HEK293 (cell line): ENCODE data around the gene NEURL2.

Experiments used
- SETDB1 ChIP-seq: IDR thresholded peaks from one replicate; pipeline ENCODE4 v1.6.1; 2017; ENCODE audit warnings: mild to moderate bottlenecking, low read length, moderate library complexity, mixed read lengths; ENCODE audit not compliant: insufficient read length
- YY1 ChIP-seq: fragments of 450-650 bp; formaldehyde crosslinking; IDR thresholded peaks from 2 replicates; pipeline ENCODE4 v1.5.1; 2018; ENCODE audit warnings: missing biosample characterization, missing genetic modification characterization
- ZBTB7A ChIP-seq: fragments of 450-650 bp; formaldehyde crosslinking; IDR thresholded peaks from 2 replicates; pipeline ENCODE4 v1.5.1; 2016; ENCODE audit warnings: low read depth, missing biosample characterization, missing genetic modification characterization
- ZIC2 ChIP-seq: fragments of 450-650 bp; formaldehyde crosslinking; IDR thresholded peaks from 2 replicates; pipeline ENCODE4 v1.5.1; 2016; ENCODE audit warnings: missing biosample characterization, missing genetic modification characterization
- ZNF112 ChIP-seq: fragments of 450-650 bp; formaldehyde crosslinking; IDR thresholded peaks from 2 replicates; pipeline ENCODE4 v1.5.0; 2017; ENCODE audit warnings: missing biosample characterization, missing genetic modification characterization
- ZNF114 ChIP-seq: fragments of 450-650 bp; formaldehyde crosslinking; IDR thresholded peaks from 2 replicates; pipeline ENCODE4 v1.5.0; 2017; ENCODE audit warnings: missing biosample characterization, missing genetic modification characterization
- ZNF16 ChIP-seq: fragments of 450-650 bp; formaldehyde crosslinking; IDR thresholded peaks from 2 replicates; pipeline ENCODE4 v1.5.1; 2016; ENCODE audit warnings: low read depth, missing biosample characterization, missing genetic modification characterization
- ZNF776 ChIP-seq: fragments of 450-650 bp; formaldehyde crosslinking; IDR thresholded peaks from 2 replicates; pipeline ENCODE4 v1.5.0; 2017; ENCODE audit warnings: missing biosample characterization, missing genetic modification characterization, borderline replicate concordance
- TF ChIP-seq, protein P1 (sequence below): fragments of 450-650 bp; formaldehyde crosslinking; IDR thresholded peaks from 2 replicates; pipeline ENCODE4 v1.5.1; 2016; ENCODE audit warnings: missing biosample characterization, missing genetic modification characterization
- TF ChIP-seq, protein P2 (sequence below): fragments of 450-650 bp; formaldehyde crosslinking; IDR thresholded peaks from 2 replicates; pipeline ENCODE4 v1.5.1; 2016; ENCODE audit warnings: missing biosample characterization, missing genetic modification characterization
- TF ChIP-seq, protein P3 (sequence below): fragments of 450-650 bp; formaldehyde crosslinking; IDR thresholded peaks from 2 replicates; pipeline ENCODE4 v1.5.1; 2016; ENCODE audit warnings: missing biosample characterization, missing genetic modification characterization
- TF ChIP-seq, protein P4 (sequence below): fragments of 450-650 bp; formaldehyde crosslinking; IDR thresholded peaks from 2 replicates; pipeline ENCODE4 v1.5.1; 2016; ENCODE audit warnings: missing biosample characterization, missing genetic modification characterization

DNA sequence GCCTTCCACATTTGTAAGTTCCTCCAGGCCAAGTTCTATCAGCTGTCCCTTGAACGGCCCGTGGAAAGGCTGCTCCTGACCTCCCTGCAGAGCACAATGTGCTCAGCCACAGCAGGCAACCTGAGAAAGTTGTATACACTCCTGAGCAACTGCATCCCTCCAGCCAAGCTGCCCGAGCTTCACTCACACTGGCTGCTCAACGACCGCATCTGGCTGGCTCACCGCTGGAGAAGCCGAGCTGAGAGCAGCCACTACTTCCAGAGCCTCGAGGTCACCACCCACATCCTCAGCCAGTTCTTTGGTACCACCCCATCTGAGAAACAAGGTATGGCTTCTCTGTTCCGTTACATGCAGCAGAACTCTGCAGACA is 7.9 kb downstream of the NEURL2 start:
- TF ChIP-seq SETDB1 (no peak), ZNF776 (no peak), YY1 (tag by site-specific recombination) (no peak), ZNF16 (tag by site-specific recombination) (no peak), ZNF112 (tag by site-specific recombination) (no peak), ZBTB7A (tag by site-specific recombination) (no peak), ZIC2 (tag by site-specific recombination) (peak; percentile 59), ZNF114 (no peak)
- TF ChIP-seq, protein P1, sequence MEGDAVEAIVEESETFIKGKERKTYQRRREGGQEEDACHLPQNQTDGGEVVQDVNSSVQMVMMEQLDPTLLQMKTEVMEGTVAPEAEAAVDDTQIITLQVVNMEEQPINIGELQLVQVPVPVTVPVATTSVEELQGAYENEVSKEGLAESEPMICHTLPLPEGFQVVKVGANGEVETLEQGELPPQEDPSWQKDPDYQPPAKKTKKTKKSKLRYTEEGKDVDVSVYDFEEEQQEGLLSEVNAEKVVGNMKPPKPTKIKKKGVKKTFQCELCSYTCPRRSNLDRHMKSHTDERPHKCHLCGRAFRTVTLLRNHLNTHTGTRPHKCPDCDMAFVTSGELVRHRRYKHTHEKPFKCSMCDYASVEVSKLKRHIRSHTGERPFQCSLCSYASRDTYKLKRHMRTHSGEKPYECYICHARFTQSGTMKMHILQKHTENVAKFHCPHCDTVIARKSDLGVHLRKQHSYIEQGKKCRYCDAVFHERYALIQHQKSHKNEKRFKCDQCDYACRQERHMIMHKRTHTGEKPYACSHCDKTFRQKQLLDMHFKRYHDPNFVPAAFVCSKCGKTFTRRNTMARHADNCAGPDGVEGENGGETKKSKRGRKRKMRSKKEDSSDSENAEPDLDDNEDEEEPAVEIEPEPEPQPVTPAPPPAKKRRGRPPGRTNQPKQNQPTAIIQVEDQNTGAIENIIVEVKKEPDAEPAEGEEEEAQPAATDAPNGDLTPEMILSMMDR: no peak
- TF ChIP-seq, protein P2, sequence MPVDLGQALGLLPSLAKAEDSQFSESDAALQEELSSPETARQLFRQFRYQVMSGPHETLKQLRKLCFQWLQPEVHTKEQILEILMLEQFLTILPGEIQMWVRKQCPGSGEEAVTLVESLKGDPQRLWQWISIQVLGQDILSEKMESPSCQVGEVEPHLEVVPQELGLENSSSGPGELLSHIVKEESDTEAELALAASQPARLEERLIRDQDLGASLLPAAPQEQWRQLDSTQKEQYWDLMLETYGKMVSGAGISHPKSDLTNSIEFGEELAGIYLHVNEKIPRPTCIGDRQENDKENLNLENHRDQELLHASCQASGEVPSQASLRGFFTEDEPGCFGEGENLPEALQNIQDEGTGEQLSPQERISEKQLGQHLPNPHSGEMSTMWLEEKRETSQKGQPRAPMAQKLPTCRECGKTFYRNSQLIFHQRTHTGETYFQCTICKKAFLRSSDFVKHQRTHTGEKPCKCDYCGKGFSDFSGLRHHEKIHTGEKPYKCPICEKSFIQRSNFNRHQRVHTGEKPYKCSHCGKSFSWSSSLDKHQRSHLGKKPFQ (tag by site-specific recombination): no peak
- TF ChIP-seq, protein P3, sequence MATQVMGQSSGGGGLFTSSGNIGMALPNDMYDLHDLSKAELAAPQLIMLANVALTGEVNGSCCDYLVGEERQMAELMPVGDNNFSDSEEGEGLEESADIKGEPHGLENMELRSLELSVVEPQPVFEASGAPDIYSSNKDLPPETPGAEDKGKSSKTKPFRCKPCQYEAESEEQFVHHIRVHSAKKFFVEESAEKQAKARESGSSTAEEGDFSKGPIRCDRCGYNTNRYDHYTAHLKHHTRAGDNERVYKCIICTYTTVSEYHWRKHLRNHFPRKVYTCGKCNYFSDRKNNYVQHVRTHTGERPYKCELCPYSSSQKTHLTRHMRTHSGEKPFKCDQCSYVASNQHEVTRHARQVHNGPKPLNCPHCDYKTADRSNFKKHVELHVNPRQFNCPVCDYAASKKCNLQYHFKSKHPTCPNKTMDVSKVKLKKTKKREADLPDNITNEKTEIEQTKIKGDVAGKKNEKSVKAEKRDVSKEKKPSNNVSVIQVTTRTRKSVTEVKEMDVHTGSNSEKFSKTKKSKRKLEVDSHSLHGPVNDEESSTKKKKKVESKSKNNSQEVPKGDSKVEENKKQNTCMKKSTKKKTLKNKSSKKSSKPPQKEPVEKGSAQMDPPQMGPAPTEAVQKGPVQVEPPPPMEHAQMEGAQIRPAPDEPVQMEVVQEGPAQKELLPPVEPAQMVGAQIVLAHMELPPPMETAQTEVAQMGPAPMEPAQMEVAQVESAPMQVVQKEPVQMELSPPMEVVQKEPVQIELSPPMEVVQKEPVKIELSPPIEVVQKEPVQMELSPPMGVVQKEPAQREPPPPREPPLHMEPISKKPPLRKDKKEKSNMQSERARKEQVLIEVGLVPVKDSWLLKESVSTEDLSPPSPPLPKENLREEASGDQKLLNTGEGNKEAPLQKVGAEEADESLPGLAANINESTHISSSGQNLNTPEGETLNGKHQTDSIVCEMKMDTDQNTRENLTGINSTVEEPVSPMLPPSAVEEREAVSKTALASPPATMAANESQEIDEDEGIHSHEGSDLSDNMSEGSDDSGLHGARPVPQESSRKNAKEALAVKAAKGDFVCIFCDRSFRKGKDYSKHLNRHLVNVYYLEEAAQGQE (tag by site-specific recombination): no peak
- TF ChIP-seq, protein P4, sequence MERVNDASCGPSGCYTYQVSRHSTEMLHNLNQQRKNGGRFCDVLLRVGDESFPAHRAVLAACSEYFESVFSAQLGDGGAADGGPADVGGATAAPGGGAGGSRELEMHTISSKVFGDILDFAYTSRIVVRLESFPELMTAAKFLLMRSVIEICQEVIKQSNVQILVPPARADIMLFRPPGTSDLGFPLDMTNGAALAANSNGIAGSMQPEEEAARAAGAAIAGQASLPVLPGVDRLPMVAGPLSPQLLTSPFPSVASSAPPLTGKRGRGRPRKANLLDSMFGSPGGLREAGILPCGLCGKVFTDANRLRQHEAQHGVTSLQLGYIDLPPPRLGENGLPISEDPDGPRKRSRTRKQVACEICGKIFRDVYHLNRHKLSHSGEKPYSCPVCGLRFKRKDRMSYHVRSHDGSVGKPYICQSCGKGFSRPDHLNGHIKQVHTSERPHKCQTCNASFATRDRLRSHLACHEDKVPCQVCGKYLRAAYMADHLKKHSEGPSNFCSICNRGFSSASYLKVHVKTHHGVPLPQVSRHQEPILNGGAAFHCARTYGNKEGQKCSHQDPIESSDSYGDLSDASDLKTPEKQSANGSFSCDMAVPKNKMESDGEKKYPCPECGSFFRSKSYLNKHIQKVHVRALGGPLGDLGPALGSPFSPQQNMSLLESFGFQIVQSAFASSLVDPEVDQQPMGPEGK: no peak
